Measurements from ENCODE around the gene HMGCL.
"Not testable (repeated sequence)": the region's sequence is repeated elsewhere in the genome, so short reads cannot be mapped to it uniquely, and the experiment has no call there.

Gene HMGCL

DNA sequence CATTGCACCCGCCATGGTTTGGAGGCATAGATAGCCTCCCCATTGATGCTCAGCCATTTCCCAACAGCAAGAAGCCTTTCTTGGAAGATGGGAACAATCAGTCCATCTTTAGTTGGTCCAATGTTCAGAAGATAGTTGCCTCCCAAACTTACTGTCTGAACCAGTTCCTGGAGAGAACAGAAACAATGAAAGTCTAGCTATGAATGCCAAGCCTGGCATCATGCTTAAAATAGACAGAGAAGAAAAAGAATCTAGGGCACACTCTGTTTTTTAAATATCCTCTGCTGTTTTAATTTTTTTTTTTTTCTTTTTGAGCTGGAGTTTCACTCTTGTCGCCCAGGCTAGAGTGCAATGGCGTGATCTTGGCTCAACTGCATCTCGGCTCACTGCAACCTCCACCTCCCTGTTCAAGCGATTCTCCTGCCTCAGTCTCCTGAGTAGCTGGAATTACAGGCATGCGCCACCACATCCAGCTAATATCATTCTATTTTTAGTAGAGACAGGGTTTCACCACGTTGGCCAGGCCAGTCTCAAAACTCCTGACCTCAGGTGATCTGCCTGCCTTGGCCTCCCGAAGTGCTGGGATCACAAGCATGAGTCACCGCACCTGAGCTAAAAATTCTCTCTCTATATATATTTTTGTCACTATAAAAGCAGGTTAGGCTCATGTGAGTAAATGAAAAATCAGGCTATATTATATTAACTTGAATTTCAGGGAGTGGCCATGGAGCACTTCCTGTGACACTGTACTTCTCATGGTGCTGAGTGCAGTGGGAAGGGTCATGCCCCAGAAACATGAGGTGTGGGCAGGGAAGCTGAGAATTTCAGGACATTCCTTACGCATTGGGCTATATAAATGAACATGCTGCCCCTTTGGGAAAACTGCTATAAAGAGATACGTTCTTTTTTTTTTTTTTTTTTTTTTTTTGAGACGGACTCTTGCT lies 23.7 kb upstream of the HMGCL start:
- DNase-seq (ENCODE audit: insufficient read length): no peak
- no peak for FAIRE-seq
- TF ChIP-seq TAF1 (IDR thresholded peaks at IDR 0.05; ENCODE audit: borderline replicate concordance, low read depth, low read length): no peak

DNA sequence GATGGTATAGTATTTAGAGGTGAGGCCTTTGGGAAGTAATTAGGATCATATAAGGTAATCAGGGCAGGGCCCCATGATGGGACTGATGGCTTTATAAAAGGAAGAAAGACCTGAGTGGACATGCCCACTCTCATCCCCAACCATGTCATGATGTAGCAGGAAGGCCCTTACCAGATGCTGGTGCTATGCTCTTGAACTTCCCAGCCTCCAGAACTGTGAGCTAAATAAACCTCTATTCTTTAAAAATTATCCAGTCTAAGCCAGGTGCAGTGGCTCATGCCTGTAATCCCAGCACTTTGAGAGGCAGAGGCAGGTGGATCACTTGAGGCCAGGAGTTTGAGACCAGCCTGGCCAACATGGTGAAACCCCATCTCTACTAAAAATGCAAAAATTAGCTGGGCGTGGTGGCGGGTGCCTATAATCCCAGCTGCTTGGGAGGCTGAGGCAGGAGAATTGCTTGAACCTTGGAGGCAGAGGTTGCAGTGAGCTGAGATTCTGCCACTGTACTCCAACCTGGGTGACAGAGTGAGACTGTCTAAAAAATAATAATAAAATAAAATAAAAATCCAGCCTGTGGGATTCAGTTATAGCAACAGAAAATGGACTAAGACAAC lies 22.4 kb upstream of the HMGCL start:
- not testable (repeated sequence) for FAIRE-seq; DNase-seq (ENCODE audit: insufficient read length)

DNA sequence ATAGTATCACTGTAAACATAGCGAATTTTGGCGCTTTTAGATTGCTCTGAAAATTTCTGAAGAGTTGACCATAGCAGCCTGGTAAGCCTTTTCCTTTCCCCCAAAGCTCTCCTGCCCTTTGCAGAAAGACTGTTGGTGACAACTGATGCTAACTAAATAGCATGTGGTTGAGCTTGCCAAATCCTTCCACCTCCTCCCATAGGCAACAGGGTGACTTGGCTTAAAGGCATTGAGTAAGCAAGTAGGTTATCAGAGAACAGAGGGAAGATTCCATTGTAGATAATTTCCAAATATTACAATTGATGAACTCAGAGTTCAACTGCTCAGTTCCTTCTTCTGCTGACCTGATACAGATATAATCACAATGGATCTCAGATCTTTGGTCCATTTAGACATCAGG lies 19.9 kb upstream of the HMGCL start:
- FAIRE-seq (no peak), DNase-seq (ENCODE audit: insufficient read length) (no peak)
- TF ChIP-seq TAF1 (IDR thresholded peaks at IDR 0.05; ENCODE audit: borderline replicate concordance, low read depth, low read length) (no peak), POLR2A (IDR thresholded peaks at IDR 0.05; ENCODE audit: low read depth, low read length) (no peak), POLR2AphosphoS5 (IDR thresholded peaks at IDR 0.05; ENCODE audit: low read depth, low read length) (no peak)

DNA sequence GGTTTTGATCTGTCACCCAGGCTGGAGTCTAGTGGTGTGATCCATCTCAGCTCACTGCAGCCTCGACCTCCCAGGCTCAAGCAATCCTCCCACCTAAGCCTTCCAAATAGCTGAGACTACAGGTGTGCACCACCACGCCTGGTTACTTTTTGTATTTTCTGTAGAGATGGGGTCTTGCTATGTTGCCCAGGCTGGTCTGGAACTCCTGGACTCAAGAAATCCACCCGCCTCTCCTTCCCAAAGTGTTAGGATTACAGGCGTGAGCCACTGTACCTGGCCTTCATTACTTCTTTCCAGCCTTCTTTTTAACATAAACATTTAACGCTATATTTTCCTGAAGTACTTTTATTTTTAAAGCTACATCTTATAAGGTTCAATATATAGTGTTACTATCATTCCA lies 18.4 kb upstream of the HMGCL start:
- no peak for TF ChIP-seq TAF1 (IDR thresholded peaks at IDR 0.05; ENCODE audit: borderline replicate concordance, low read depth, low read length)
- no peak for TF ChIP-seq POLR2A (IDR thresholded peaks at IDR 0.05; ENCODE audit: low read depth, low read length)
- TF ChIP-seq POLR2AphosphoS5 (IDR thresholded peaks at IDR 0.05; ENCODE audit: low read depth, low read length): no peak
- FAIRE-seq (no peak), DNase-seq (ENCODE audit: insufficient read length) (no peak)

GRCh38 chr1:23838401-23838866 lies 13.2 kb upstream of the HMGCL start:
- DNase-seq (ENCODE audit: insufficient read length) (peak; percentile 70), FAIRE-seq (peak; percentile 94)
- no peak for TF ChIP-seq POLR2A (IDR thresholded peaks at IDR 0.05; ENCODE audit: low read depth, low read length)
- TF ChIP-seq POLR2AphosphoS5 (IDR thresholded peaks at IDR 0.05; ENCODE audit: low read depth, low read length): no peak
- no peak for TF ChIP-seq TAF1 (IDR thresholded peaks at IDR 0.05; ENCODE audit: borderline replicate concordance, low read depth, low read length)

DNA sequence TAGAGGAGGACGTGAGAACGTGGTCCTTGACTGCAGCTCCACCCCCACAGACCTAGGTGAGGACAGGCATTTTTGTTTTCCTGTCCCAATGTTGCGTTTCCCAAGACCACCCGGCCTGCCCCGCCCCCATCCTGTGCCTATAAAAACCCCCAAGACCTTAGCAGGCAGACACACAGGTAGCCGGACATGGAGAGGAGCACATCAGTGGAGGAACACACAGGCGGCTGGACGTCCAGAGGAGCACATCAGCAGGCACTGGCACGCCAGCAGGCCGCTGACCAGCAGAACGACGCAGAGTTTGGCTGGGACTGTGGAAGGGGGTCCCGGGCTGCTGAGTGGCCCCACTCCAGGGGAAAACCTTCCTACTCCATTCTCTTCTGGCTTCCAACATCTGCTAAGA lies 12.7 kb upstream of the HMGCL start:
- FAIRE-seq (no peak), DNase-seq (ENCODE audit: insufficient read length) (no peak)

DNA sequence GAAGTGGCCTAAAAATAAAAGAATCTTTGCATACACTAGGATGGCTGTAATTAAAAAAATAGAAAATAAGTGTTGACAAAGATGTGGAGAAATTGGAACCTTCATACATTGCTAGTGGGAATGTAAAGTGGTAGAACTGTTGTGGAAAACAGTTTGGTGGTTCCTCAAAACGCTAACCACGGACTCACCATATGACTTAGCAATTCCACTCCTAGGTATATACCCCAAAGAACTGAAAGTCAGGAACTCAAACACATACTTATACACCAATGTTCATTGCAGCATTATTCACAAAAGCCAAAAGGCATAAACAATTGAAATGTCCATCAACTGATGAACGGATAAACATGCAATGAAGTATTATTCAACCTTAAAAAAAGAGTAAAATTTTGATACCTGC lies 10.8 kb upstream of the HMGCL start:
- DNase-seq (ENCODE audit: insufficient read length): no peak
- TF ChIP-seq POLR2AphosphoS5 (IDR thresholded peaks at IDR 0.05; ENCODE audit: low read depth, low read length) (no peak), TAF1 (IDR thresholded peaks at IDR 0.05; ENCODE audit: borderline replicate concordance, low read depth, low read length) (no peak), POLR2A (IDR thresholded peaks at IDR 0.05; ENCODE audit: low read depth, low read length) (no peak)
- no peak for FAIRE-seq

More for the DNA sequence above, 12.7 kb upstream of the HMGCL start:
- TF ChIP-seq TAF1 (IDR thresholded peaks at IDR 0.05; ENCODE audit: borderline replicate concordance, low read depth, low read length): no peak
- TF ChIP-seq POLR2A (IDR thresholded peaks at IDR 0.05; ENCODE audit: low read depth, low read length): no peak
- no peak for TF ChIP-seq POLR2AphosphoS5 (IDR thresholded peaks at IDR 0.05; ENCODE audit: low read depth, low read length)

DNA sequence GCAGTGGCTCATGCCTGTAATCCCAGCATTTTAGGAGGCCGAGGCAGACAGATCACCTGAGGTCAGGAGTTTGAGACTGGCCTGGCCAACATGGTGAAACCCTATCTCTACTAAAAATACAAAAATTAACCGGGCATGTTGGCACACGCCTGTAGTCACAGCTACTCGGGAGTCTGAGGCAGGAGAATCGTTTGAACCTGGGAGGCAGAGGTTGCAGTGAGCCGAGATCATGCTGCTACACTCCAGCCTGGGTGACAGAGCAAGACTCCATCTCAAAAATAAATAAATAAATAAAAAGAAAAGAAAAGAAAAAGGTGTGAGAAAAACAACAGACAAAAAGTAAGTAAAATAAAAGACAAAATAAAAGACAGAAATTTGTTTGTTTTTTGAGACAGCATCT lies 8.9 kb upstream of the HMGCL start:
- FAIRE-seq; DNase-seq (ENCODE audit: insufficient read length): not testable (repeated sequence)

GRCh38 chr1:23827717-23828116 lies 2.5 kb upstream of the HMGCL start:
- TF ChIP-seq TAF1 (IDR thresholded peaks at IDR 0.05; ENCODE audit: borderline replicate concordance, low read depth, low read length) (no peak), POLR2AphosphoS5 (IDR thresholded peaks at IDR 0.05; ENCODE audit: low read depth, low read length) (no peak), POLR2A (IDR thresholded peaks at IDR 0.05; ENCODE audit: low read depth, low read length) (no peak)
- FAIRE-seq: no peak

DNA sequence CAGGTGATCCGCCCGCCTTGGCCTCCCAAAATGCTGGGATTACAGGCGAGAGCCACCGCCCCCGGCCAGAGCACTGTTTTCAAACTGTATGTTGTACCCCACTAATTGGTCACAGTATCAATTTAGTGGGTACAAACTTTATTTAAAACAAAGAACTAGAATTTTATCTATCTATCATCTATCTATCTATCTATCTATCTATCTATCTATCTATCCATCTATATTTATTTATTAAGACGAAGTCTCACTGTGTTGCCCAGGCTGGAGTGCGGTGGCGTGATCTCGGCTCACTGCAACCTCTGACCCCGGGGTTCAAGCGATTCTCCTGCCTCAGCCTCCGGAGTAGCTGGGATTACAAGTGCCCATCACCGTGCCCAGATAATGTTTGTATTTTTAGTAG lies 1.4 kb upstream of the HMGCL start:
- FAIRE-seq; DNase-seq (ENCODE audit: insufficient read length): not testable (repeated sequence)

More at GRCh38 chr1:23827717-23828116, 2.5 kb upstream of the HMGCL start:
- no peak for DNase-seq (ENCODE audit: insufficient read length)

DNA sequence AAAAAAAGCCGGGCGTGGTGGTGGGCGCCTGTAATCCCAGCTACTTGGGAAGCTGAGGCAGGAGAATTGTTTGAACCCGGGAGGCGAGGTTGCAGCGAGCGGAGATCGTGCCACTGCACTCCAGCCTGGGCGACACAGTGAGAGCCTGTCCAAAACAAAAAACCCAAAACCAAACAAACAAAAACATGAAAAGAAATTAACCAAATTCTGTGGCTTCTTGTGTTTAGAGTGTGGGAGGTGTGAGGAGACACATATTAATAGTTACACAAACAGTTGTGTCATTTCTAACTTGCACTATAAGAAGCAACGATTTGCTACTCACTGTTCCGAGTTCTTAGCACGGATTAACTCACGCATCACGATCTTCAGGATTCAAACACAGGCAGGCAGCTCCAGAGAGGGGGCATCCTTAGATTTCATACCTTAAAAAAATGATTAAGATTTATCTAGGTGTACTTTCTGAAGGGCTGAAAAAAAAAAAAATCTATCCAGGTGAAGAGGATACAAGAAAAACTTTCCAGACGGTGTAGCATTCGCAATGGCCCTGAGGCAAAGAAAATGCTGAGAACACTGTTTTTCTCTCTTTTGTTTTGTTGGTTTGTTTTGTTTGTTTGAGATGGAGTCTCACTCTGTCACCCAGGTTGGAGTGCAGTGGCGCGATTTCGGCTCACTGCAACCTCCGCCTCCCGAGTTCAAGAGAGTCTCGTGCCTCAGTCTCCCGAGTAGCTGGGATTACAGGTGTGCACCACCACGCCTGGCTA lies 713 bp upstream of the HMGCL start:
- FAIRE-seq (peak; percentile 83), DNase-seq (ENCODE audit: insufficient read length) (no peak)

GRCh38 chr1:23824711-23825075 lies 536 bp downstream of the HMGCL start:
- DNase-seq (ENCODE audit: insufficient read length) (no peak), FAIRE-seq (no peak)
- no peak for TF ChIP-seq POLR2AphosphoS5 (IDR thresholded peaks at IDR 0.05; ENCODE audit: low read depth, low read length)
- TF ChIP-seq TAF1 (IDR thresholded peaks at IDR 0.05; ENCODE audit: borderline replicate concordance, low read depth, low read length): no peak

More for the DNA sequence above, 713 bp upstream of the HMGCL start:
- TF ChIP-seq POLR2AphosphoS5 (IDR thresholded peaks at IDR 0.05; ENCODE audit: low read depth, low read length): no peak
- no peak for TF ChIP-seq TAF1 (IDR thresholded peaks at IDR 0.05; ENCODE audit: borderline replicate concordance, low read depth, low read length)
- no peak for TF ChIP-seq POLR2A (IDR thresholded peaks at IDR 0.05; ENCODE audit: low read depth, low read length)

Measured in GM12892 (cell line).